MCF 10A (cell line): Measurements from ENCODE around the gene DNAJB7. TPM values are rescaled to one million over a fixed set of nuclear protein-coding genes. Genes with fewer than 3 reads are reported as not detected.

Experiments used
- BruUV-seq: library from RNA; stranded (reverse); fragments of 400-500 nt; replicated peaks from 2 replicates; lab custom pipeline; 2021; lab: Mats Ljungman, UMichigan
- CTCF ChIA-PET: fragments of 300-600 bp; sonication (Branson Sonifier 250); formaldehyde crosslinking; extraction: SDS; loops from one replicate; lab custom pipeline; 2021; ENCODE audit warnings: antibody characterized with exemption, inconsistent platforms; lab: Yijun Ruan, JAX
- POLR2A ChIA-PET: fragments of 300-600, 350-650 bp; sonication (Branson Sonifier 250); formaldehyde crosslinking; extraction: SDS; loops from one replicate; lab custom pipeline; 2020; ENCODE audit warnings: antibody characterized with exemption, inconsistent platforms; lab: Yijun Ruan, JAX
- DNase-seq: peaks from one replicate; pipeline ENCODE4 v3.0.0-alpha.2; 2018; ENCODE audit not compliant: unreplicated experiment
- H3K27ac Mint-ChIP-seq: one replicate; pipeline ENCODE4 v1.8.0; 2022; ENCODE audit warnings: mild to moderate bottlenecking, low read depth, mixed read lengths; ENCODE audit not compliant: unreplicated experiment
- H3K27me3 Mint-ChIP-seq: one replicate; pipeline ENCODE4 v1.8.0; 2022; ENCODE audit warnings: mixed read lengths; ENCODE audit not compliant: insufficient read depth, unreplicated experiment
- H3K36me3 Mint-ChIP-seq: one replicate; pipeline ENCODE4 v1.8.0; 2022; ENCODE audit warnings: mild to moderate bottlenecking, moderate library complexity, mixed read lengths; ENCODE audit not compliant: insufficient read depth, unreplicated experiment
- H3K4me1 Mint-ChIP-seq: one replicate; pipeline ENCODE4 v1.8.0; 2022; ENCODE audit warnings: mixed read lengths; ENCODE audit not compliant: insufficient read depth, unreplicated experiment
- H3K4me3 Mint-ChIP-seq: one replicate; pipeline ENCODE4 v1.8.0; 2022; ENCODE audit warnings: mild to moderate bottlenecking, moderate library complexity, mixed read lengths; ENCODE audit not compliant: unreplicated experiment
- H3K9me3 Mint-ChIP-seq: one replicate; pipeline ENCODE4 v1.8.0; 2022; ENCODE audit warnings: mixed read lengths; ENCODE audit not compliant: unreplicated experiment
- intact Hi-C: fragments of 100-400 bp; cut with micrococcal nuclease; formaldehyde crosslinking; loops from 2 replicates; pipeline ENCODE4 v1.14.1; 2022
- total RNA-seq: library from RNA; stranded (reverse); gene quantifications from 2 replicates; pipeline ENCODE4 v1.2.3, GENCODE V29; 2022
- TF ChIP-seq, protein P1 (sequence below): fragments of 200-600 bp; IDR thresholded peaks from one replicate; pipeline ENCODE4 v1.8.0; 2022; ENCODE audit warnings: antibody characterized with exemption, mild to moderate bottlenecking; ENCODE audit not compliant: unreplicated experiment

The DNAJB7 gene
- total RNA-seq, 1 experiment from 2014 or later: not detected

DNA sequence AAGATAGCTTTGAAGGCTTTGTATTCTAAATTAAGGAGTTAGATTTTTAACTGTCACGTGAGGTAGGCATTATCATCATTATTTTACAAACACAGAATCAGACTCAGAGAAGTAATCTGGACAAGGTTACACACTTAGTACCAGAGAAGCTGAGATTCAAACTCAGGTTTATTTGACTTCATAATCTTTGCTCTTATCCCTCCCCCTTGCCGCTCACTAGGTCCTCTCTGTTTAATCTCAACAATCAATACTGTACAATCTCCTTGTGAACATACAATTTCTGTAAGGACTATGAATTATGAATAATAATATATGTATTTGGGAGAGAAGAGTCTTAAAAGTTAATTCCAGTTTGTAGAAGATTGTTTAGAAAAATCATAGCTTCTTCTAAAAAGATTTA lies 5.2 kb upstream of the DNAJB7 start:
- Mint-ChIP-seq H3K4me3 (no peak overlapping the region), H3K9me3 (no peaks in the 10 kb centered on the region), H3K36me3 (peaks cover 42% of the 10 kb centered on the region), H3K4me1 (peaks cover 5% of the 10 kb centered on the region), H3K27ac (no peak overlapping the region), H3K27me3 (no peaks in the 10 kb centered on the region)
- CTCF ChIA-PET: interaction anchor here (1.3 kb wide), 1 partner anchor 32 kb away, joined by 8 read pairs; no protein-coding TSS in a partner anchor
- POLR2A ChIA-PET: interaction anchor here (0.6 to 5.1 kb wide), 4 partner anchors 9 to 535 kb away, joined by 3 to 58 read pairs (median 3); partner anchors contain the start of genes ST13 and XPNPEP3
- TF ChIP-seq, protein P1, sequence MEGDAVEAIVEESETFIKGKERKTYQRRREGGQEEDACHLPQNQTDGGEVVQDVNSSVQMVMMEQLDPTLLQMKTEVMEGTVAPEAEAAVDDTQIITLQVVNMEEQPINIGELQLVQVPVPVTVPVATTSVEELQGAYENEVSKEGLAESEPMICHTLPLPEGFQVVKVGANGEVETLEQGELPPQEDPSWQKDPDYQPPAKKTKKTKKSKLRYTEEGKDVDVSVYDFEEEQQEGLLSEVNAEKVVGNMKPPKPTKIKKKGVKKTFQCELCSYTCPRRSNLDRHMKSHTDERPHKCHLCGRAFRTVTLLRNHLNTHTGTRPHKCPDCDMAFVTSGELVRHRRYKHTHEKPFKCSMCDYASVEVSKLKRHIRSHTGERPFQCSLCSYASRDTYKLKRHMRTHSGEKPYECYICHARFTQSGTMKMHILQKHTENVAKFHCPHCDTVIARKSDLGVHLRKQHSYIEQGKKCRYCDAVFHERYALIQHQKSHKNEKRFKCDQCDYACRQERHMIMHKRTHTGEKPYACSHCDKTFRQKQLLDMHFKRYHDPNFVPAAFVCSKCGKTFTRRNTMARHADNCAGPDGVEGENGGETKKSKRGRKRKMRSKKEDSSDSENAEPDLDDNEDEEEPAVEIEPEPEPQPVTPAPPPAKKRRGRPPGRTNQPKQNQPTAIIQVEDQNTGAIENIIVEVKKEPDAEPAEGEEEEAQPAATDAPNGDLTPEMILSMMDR: no peak
- no TSS peak for BruUV-seq
- intact Hi-C loops: no loop called here
- no peak for DNase-seq

DNA sequence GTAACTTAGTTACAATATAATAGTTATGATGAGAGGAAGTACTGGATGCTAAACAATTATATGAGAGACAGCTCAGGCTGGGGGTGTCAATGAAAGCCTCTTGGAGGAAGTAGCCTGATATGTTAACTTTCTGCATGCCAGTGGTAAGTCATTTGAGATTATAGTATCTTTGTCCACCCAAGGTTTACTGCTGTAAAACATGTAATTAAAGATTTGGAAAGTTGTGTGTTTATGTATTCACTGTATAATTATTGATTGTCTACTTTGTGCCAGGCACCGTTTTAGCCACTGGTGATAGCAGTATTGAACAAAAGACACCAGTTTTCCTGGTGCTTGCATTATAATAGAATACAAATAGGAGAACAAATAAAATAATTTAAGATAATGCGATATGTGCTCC lies 624 bp upstream of the DNAJB7 start:
- peaks cover 31% of the 10 kb centered on the region for H3K36me3 Mint-ChIP-seq
- no peak for DNase-seq
- CTCF ChIA-PET: interaction anchor here (1.2 kb wide), 1 partner anchor 180 kb away, joined by 3 read pairs; no protein-coding TSS in a partner anchor
- intact Hi-C loops: no loop called here
- no peak overlapping the region for H3K4me3 Mint-ChIP-seq
- TF ChIP-seq, protein P1: no peak
- no peaks in the 10 kb centered on the region for H3K27me3 Mint-ChIP-seq
- H3K4me1 Mint-ChIP-seq: peaks cover 12% of the 10 kb centered on the region
- H3K9me3 Mint-ChIP-seq: no peaks in the 10 kb centered on the region
- BruUV-seq: no TSS peak
- POLR2A ChIA-PET: interaction anchor here (1.0 kb wide), 1 partner anchor 9 kb away, joined by 3 read pairs; no protein-coding TSS in a partner anchor
- H3K27ac Mint-ChIP-seq: no peak overlapping the region

DNA sequence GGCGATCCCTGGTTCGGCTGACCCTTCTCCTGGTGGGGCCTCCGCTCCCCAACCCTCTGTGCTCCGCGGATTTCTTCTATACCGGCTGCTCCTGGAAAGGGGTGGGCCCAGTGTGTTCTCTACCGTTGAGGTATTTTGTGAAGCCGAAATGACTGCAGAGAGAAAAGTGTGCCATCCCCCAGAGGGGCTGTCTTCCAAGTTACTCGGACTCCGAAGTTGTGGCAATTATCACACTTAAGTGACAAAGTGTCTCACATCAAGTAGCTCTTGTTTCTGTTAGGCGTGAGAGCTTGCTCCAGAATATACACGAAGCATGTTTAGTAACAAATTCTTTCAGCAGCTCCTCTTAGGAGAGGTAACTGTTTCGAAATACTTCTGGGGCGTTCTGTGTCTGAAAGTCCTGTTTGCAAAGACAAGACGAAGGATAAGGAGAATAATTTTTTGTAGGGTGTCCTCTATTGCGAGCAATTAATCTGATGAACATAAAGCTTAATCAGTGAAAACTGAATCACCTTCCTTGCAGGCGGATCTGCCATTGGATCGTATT lies 4.5 kb downstream of the DNAJB7 start:
- Mint-ChIP-seq H3K9me3 (no peaks in the 10 kb centered on the region), H3K4me3 (peak overlapping the region; percentile 97), H3K4me1 (peaks cover 15% of the 10 kb centered on the region), H3K36me3 (peaks cover 40% of the 10 kb centered on the region), H3K27ac (peak overlapping the region; percentile 99), H3K27me3 (no peaks in the 10 kb centered on the region)
- BruUV-seq: TSS peak; percentile 66
- TF ChIP-seq, protein P1: no peak
- DNase-seq: peak; percentile 15
- POLR2A ChIA-PET: interaction anchor here (0.6 to 6.9 kb wide), 42 partner anchors 10 to 860 kb away, joined by 3 to 58 read pairs (median 4); partner anchors contain the start of genes ACO2, DESI1, MRTFA and PHF5A
- CTCF ChIA-PET: interaction anchor here (0.7 to 1.0 kb wide), 3 partner anchors 20 to 511 kb away, joined by 3 to 4 read pairs (median 4); no protein-coding TSS in a partner anchor
- intact Hi-C loops: loop anchor here (2.0 kb wide), 1 partner anchor 205 kb away; no protein-coding TSS in a partner anchor
